IMR-90 (cell line): ENCODE measurements around the gene WASHC4. TPM values are rescaled to one million over a fixed set of nuclear protein-coding genes. Genes with fewer than 3 reads are reported as not detected.

ENCODE experiments used
- ATAC-seq: fragments of 200-7000 bp; cut with Tn5 transposase; 2 replicates; pipeline ENCODE4 v1.9.1; 2020; ENCODE audit warnings: low read depth, mild to moderate bottlenecking, moderate library complexity
- BruUV-seq: library from RNA; stranded (reverse); fragments of 400-500 nt; replicated peaks from 2 replicates; lab custom pipeline; 2021; lab: Mats Ljungman, UMichigan
- CTCF ChIA-PET: fragments of 300-600 bp; formaldehyde crosslinking; extraction: SDS; loops from one replicate; lab custom pipeline; 2021; ENCODE audit warnings: antibody characterized with exemption; lab: Yijun Ruan, JAX
- POLR2A ChIA-PET: fragments of 300-600 bp; sonication (Branson Sonifier 250); formaldehyde crosslinking; loops from one replicate; lab custom pipeline; 2022; ENCODE audit warnings: antibody characterized with exemption; ENCODE audit not compliant: unreplicated experiment; lab: Charles Lee
- DNase-seq: peaks from one replicate; pipeline ENCODE4 v3.0.0; 2013
- H2AFZ ChIP-seq: replicated peaks from 2 replicates; pipeline ENCODE3; 2013; ENCODE audit warnings: low read length, mild to moderate bottlenecking; ENCODE audit not compliant: poor library complexity
- H2AK5ac ChIP-seq: 2 replicates; pipeline ENCODE4 v1.6.1; 2013; ENCODE audit warnings: low read depth, low read length, inconsistent platforms
- H2AK9ac ChIP-seq: replicated peaks from 2 replicates; pipeline ENCODE3; 2013; ENCODE audit warnings: mild to moderate bottlenecking, low read depth, low read length, moderate library complexity; ENCODE audit not compliant: poor library complexity
- H2BK120ac ChIP-seq: 2 replicates; pipeline ENCODE4 v1.6.1; 2013; ENCODE audit warnings: low read depth, low read length, inconsistent platforms
- H2BK15ac ChIP-seq: 3 replicates; pipeline ENCODE4 v1.6.1; 2013; ENCODE audit warnings: low read depth, low read length, inconsistent platforms
- H2BK20ac ChIP-seq: 2 replicates; pipeline ENCODE4 v1.6.1; 2013; ENCODE audit warnings: low read depth, mild to moderate bottlenecking, inconsistent platforms, low read length, moderate library complexity
- H2BK5ac ChIP-seq: 2 replicates; pipeline ENCODE4 v1.6.1; 2013; ENCODE audit warnings: mild to moderate bottlenecking, low read depth, low read length, inconsistent platforms; ENCODE audit not compliant: poor library complexity, severe bottlenecking
- H3K14ac ChIP-seq: replicated peaks from 2 replicates; pipeline ENCODE4 v1.6.1; 2013; ENCODE audit warnings: low read depth, low read length, inconsistent platforms
- H3K18ac ChIP-seq: 2 replicates; pipeline ENCODE4 v1.6.1; 2013; ENCODE audit warnings: low read depth, low read length, control low read depth
- H3K23ac ChIP-seq: 2 replicates; pipeline ENCODE4 v1.6.1; 2013; ENCODE audit warnings: low read depth, low read length, inconsistent platforms
- H3K27ac ChIP-seq: 2 replicates; pipeline ENCODE4 v1.5.1; 2013; ENCODE audit warnings: mild to moderate bottlenecking, control low read depth, low read length; ENCODE audit not compliant: insufficient read depth
- H3K27me3 ChIP-seq: 2 replicates; pipeline ENCODE4 v1.6.1; 2013; ENCODE audit warnings: low read length; ENCODE audit not compliant: control insufficient read depth, insufficient read depth
- H3K36me3 ChIP-seq: 2 replicates; pipeline ENCODE4 v1.6.1; 2013; ENCODE audit warnings: low read length, mixed read lengths; ENCODE audit not compliant: control insufficient read depth, insufficient read depth
- H3K4ac ChIP-seq: 2 replicates; pipeline ENCODE4 v1.6.1; 2013; ENCODE audit warnings: low read depth, low read length, inconsistent platforms
- H3K4me1 ChIP-seq: 2 replicates; pipeline ENCODE4 v1.6.1; 2013; ENCODE audit warnings: low read length, mixed read lengths; ENCODE audit not compliant: control insufficient read depth, insufficient read depth
- H3K4me2 ChIP-seq: 2 replicates; pipeline ENCODE4 v1.6.1; 2013; ENCODE audit warnings: low read depth, mild to moderate bottlenecking, control low read depth, low read length, moderate library complexity
- H3K4me3 ChIP-seq: 2 replicates; pipeline ENCODE4 v1.5.1; 2013; ENCODE audit warnings: low read depth, mild to moderate bottlenecking, control low read depth, low read length, moderate library complexity; ENCODE audit not compliant: insufficient read depth
- H3K56ac ChIP-seq: 2 replicates; pipeline ENCODE4 v1.6.1; 2013; ENCODE audit warnings: low read length, inconsistent platforms; ENCODE audit not compliant: insufficient read depth; ENCODE audit errors: extremely low read depth
- H3K79me1 ChIP-seq, 2 experiments: 2 replicates each; pipeline ENCODE4 v1.6.1; 2013; ENCODE audit warnings: low read length in 2 of 2, inconsistent platforms in 1 of 2, low read depth in 1 of 2
- H3K9ac ChIP-seq: 2 replicates; pipeline ENCODE4 v1.6.1; 2013; ENCODE audit warnings: low read depth, low read length, control low read depth
- H3K9me1 ChIP-seq: 2 replicates; pipeline ENCODE4 v1.6.1; 2013; ENCODE audit warnings: low read length, inconsistent platforms; ENCODE audit not compliant: insufficient read depth
- H3K9me3 ChIP-seq: 2 replicates; pipeline ENCODE4 v1.6.1; 2013; ENCODE audit warnings: low read length; ENCODE audit not compliant: control insufficient read depth, insufficient read depth
- H4K20me1 ChIP-seq: 2 replicates; pipeline ENCODE4 v1.6.1; 2013; ENCODE audit warnings: low read length, inconsistent platforms; ENCODE audit not compliant: insufficient read depth
- H4K5ac ChIP-seq: 2 replicates; pipeline ENCODE4 v1.6.1; 2013; ENCODE audit warnings: mild to moderate bottlenecking, low read depth, low read length, control low read depth
- H4K8ac ChIP-seq, 2 experiments: 2 replicates each; pipeline ENCODE4 v1.6.1; 2013; ENCODE audit warnings: low read depth in 2 of 2, low read length in 2 of 2, control low read depth in 1 of 2, inconsistent platforms in 1 of 2
- H4K91ac ChIP-seq: 2 replicates; pipeline ENCODE4 v1.6.1; 2013; ENCODE audit warnings: low read depth, low read length, inconsistent platforms; ENCODE audit not compliant: insufficient read depth
- BHLHE40 ChIP-seq: fragments of 150-350 bp; IDR thresholded peaks from 2 replicates; pipeline ENCODE4 v1.6.1; 2016; ENCODE audit warnings: mild to moderate bottlenecking, low read depth, low read length
- CTCF ChIP-seq: conservative IDR thresholded peaks from 2 replicates; pipeline ENCODE4 v1.5.1; 2012; ENCODE audit warnings: mild to moderate bottlenecking, low read depth, low read length, improper control_type of control experiment
- ELK1 ChIP-seq: fragments of 150-350 bp; IDR thresholded peaks from 2 replicates; pipeline ENCODE4 v1.6.1; 2016; ENCODE audit warnings: low read depth, mild to moderate bottlenecking, low read length, moderate library complexity, borderline replicate concordance
- FOS ChIP-seq: fragments of 150-350 bp; IDR thresholded peaks from 2 replicates; pipeline ENCODE4 v1.6.1; 2016; ENCODE audit warnings: low read depth, low read length
- MAFK ChIP-seq: IDR thresholded peaks from 2 replicates; pipeline ENCODE4 v1.6.1; 2012; ENCODE audit warnings: low read depth, low read length, improper control_type of control experiment
- MAZ ChIP-seq: IDR thresholded peaks from 2 replicates; pipeline ENCODE4 v1.6.1; 2012; ENCODE audit warnings: low read depth, mild to moderate bottlenecking, low read length, improper control_type of control experiment, moderate library complexity, borderline replicate concordance
- MXI1 ChIP-seq: IDR thresholded peaks from 2 replicates; pipeline ENCODE4 v1.6.1; 2012; ENCODE audit warnings: low read depth, mild to moderate bottlenecking, low read length, moderate library complexity, borderline replicate concordance
- NFE2L2 ChIP-seq: fragments of 150-350 bp; IDR thresholded peaks from 2 replicates; pipeline ENCODE4 v1.6.1; 2016; ENCODE audit warnings: low read depth, mild to moderate bottlenecking, low read length
- POLR2A ChIP-seq: IDR thresholded peaks from 2 replicates; pipeline ENCODE4 v1.6.1; 2012; ENCODE audit warnings: mild to moderate bottlenecking, low read depth, low read length
- RAD21 ChIP-seq: IDR thresholded peaks from 2 replicates; pipeline ENCODE4 v1.6.1; 2012; ENCODE audit warnings: low read length, improper control_type of control experiment
- SMC3 ChIP-seq: fragments of 150-350 bp; IDR thresholded peaks from 2 replicates; pipeline ENCODE4 v1.6.1; 2016; ENCODE audit warnings: low read depth, mild to moderate bottlenecking, antibody characterized with exemption, low read length, moderate library complexity
- WGBS, 2 experiments: methylation state at CpG; one replicate each; pipeline versions ENCODE4 v1.1.5 to v1.1.7; 2013; ENCODE audit warnings: missing lambda C conversion rate in 2 of 2; ENCODE audit not compliant: insufficient read length in 1 of 2; ENCODE audit errors: extremely low coverage in 2 of 2; 5-methylcytosine and 5-hydroxymethylcytosine counted together
- dilution Hi-C: fragments of 300-500 bp; cut with HindIII; formaldehyde crosslinking; loops from one replicate; pipeline ENCODE4 v1.14.3; 2018; ENCODE audit warnings: low sequenced_read_pairs; ENCODE audit not compliant: unreplicated experiment
- in situ Hi-C: fragments of 300-500 bp; cut with MboI; formaldehyde crosslinking; loops from 3 replicates; pipeline ENCODE4 v1.14.3; 2019; ENCODE audit warnings: low sequenced_read_pairs, inconsistent platforms, mixed read lengths
- intact Hi-C: fragments of 100-400 bp; cut with micrococcal nuclease; formaldehyde crosslinking; loops from 2 replicates; pipeline ENCODE4 v1.10.0; 2022
- polyA plus RNA-seq, 3 experiments: library from polyadenylated mRNA; depleted of rRNA; stranded (reverse); fragments of >200 nt; gene quantifications; 2 replicates each; pipeline ENCODE4 v1.2.3, GENCODE V29; 2012; ENCODE audit warnings: low replicate concordance in 1 of 3
- total RNA-seq: library from RNA; depleted of rRNA; stranded (reverse); fragments of >200 nt; gene quantifications from 2 replicates; pipeline ENCODE4 v1.2.3, GENCODE V29; 2012

The WASHC4 gene
- total and polyA plus RNA-seq, 2 of the 4 experiments (the other 2 are of a cell fraction) = 16.4 to 47.0 TPM

GRCh38 chr12:105092336-105092735 lies 15.2 kb upstream of the WASHC4 start:
- Histone ChIP-seq H2BK5ac (no peak overlapping the region), H3K9me3 (0 out of 2 replicates have a peak, but pooled peaks cover 4% of the 10 kb centered on the region), H2BK20ac (no peak overlapping the region), H3K9ac (no peak overlapping the region), H3K23ac (no peak overlapping the region), H2AK5ac (no peak overlapping the region), H4K20me1 (no peaks in the 10 kb centered on the region), H3K4me2 (no peak overlapping the region), H3K4me1 (no peaks in the 10 kb centered on the region), H3K79me1 (no peaks in the 10 kb centered on the region), H4K5ac (no peak overlapping the region), H2BK15ac (no peak overlapping the region), H3K18ac (no peak overlapping the region), H3K27me3 (peaks cover 10% of the 10 kb centered on the region), H3K14ac (no peak overlapping the region), H4K91ac (no peak overlapping the region), H3K56ac (no peak overlapping the region), H3K27ac (no peak overlapping the region), H4K8ac (no peak overlapping the region), H3K9me1 (no peaks in the 10 kb centered on the region), H3K36me3 (no peaks in the 10 kb centered on the region), H3K4ac (no peak overlapping the region), H2AK9ac (no peak overlapping the region), H2AFZ (no peak overlapping the region), H3K4me3 (no peak overlapping the region), H2BK120ac (no peak overlapping the region)
- CTCF ChIA-PET = no interaction called here
- BruUV-seq = no TSS peak
- TF ChIP-seq MAFK (no peak), BHLHE40 (no peak), MAZ (no peak), POLR2A (no peak), FOS (no peak), CTCF (no peak), RAD21 (no peak), SMC3 (no peak), ELK1 (no peak), NFE2L2 (no peak), MXI1 (no peak)
- in situ Hi-C loops (no loop called here), dilution Hi-C loops (no loop called here), intact Hi-C loops (no loop called here)
- DNase-seq (no peak), ATAC-seq (no peak)
- WGBS, 2 experiments = 21% methylated on average over 5 of the region's 13 CpGs; no CpG with 5 or more reads in 1 of the 2 experiments
- POLR2A ChIA-PET = no interaction called here
